HPDE6-E6E7 (cell line): ENCODE data around the gene ANKFN1.
A peak's percentile ranks its signal among the peaks of the same experiment; 100 is the strongest.

Source experiments
- DNase-seq: peaks from one replicate; pipeline ENCODE4 v3.0.0; 2011; ENCODE audit warnings: missing footprints; ENCODE audit errors: extremely low spot score

Gene ANKFN1

GRCh38 chr17:56290101-56290801 lies 137.0 kb downstream of the ANKFN1 start:
- no peak for DNase-seq

- no peak for DNase-seq
Measured at GRCh38 chr17:56290802-56291118, 137.5 kb downstream of the ANKFN1 start.

- no peak for DNase-seq
Measured at GRCh38 chr17:56291226-56291805, 138.0 kb downstream of the ANKFN1 start.

DNA sequence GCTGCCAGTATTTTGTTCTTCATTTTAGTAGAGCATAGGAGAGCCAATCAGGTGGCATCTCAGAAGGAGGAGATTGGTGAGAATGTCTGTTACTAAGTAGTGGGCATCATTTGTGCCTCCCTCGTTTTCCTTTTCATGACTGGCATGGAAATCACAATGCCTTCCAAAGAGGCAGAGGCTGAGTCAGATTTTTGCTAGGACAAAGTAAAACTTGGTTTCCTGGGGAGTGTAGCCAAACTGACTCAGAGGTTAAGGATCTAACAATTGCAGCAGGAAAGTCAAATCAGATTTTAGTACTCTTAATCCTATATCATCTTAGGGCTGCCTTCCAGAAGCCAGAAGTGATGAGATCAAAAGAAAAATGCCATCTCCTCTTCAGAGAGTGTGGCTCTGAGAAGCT lies 138.7 kb downstream of the ANKFN1 start:
- no peak for DNase-seq

DNA sequence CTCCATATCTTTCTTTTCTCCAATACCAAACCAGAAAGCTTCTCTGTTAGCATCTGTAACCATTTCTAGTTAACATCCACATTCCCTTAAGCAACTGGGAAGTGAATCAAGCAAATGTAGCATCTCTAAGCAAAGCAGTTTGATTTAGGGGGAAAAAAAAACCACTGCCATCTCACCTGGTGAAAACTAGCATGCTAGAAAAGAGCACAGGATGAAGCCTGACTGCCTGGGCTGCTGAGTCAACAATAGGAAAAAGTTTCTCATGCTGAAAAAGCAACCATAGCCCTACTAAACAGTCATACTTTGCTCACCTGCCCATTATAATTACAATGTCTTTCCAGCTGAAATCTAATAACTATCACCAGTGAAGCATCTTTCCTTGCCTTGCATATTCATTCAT lies 139.3 kb downstream of the ANKFN1 start:
- DNase-seq = no peak

GRCh38 chr17:56297184-56297583 lies 143.9 kb downstream of the ANKFN1 start:
- DNase-seq = no peak

GRCh38 chr17:56298846-56299245 lies 145.6 kb downstream of the ANKFN1 start:
- no peak for DNase-seq

GRCh38 chr17:56300144-56300543 lies 146.9 kb downstream of the ANKFN1 start:
- no peak for DNase-seq

DNA sequence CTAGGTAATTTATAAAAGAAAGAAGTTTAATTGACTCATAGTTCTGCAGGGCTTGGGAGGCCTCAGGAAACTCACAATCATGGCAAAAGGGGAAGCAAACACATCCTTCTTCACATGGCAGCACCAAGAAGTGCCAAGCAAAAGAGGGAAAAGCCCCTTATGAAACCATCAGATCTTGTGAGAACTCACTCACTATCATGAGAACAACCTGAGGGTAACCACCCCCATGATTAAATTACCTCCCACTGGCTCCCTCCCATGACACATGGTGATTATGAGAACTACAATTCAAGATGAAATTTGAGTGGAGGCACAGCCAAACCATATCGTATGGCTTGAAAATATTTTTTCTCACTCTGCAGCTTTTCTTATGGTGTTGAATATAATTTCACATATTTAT lies 151.7 kb downstream of the ANKFN1 start:
- no peak for DNase-seq

- no peak for DNase-seq
Measured at GRCh38 chr17:56309897-56310296, 156.6 kb downstream of the ANKFN1 start.

- DNase-seq = no peak
Measured at GRCh38 chr17:56310782-56311181, 157.5 kb downstream of the ANKFN1 start.

GRCh38 chr17:56313201-56313600 lies 159.9 kb downstream of the ANKFN1 start:
- DNase-seq = no peak

DNA sequence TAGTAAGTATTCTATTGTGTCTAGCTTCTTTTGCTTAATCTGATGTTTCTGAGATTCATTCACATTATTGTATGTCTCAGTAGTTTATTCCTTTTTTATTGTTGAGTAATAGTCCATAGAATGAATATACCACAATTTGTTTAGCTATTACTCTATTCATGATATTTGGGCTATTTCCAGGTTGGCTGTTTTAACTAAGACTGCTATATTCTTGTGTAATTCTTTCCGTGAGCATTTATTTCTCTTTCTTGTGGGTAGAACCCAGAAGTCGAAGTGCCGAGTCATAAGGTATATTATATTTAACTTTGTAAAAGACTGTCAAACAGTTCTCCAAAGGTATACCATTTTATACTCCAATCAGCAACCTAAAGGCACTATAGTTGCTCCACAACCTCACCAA lies 160.8 kb downstream of the ANKFN1 start:
- DNase-seq = no peak

DNA sequence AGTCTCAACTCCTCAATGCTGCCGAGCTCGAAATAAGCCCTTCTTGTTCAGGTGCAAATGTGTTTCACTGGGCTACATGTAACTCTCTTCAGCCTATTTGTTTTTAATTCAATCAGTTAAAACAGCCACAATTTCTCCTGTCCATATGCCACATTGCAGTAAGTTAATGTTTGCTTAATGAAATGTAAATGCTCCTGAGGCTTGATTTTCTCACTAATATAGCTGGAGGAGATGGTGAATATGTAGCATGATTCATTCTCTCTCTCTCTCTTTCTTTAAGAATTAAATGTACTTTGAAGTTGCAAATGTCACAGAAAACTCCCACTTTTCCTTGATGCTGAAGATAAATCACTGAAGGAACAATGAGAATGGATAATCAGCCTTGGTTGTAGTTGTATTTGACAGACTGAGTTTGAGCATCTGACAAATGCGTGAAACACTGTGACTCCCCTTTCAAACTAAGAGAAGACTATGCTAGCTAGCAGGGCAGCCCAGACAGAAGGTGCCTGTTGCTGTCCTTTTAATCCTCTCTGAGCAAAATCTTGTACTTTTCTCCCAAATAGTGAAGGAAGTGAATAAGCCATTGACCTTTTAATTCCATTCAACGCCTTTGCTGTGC lies 161.8 kb downstream of the ANKFN1 start:
- DNase-seq = no peak

DNA sequence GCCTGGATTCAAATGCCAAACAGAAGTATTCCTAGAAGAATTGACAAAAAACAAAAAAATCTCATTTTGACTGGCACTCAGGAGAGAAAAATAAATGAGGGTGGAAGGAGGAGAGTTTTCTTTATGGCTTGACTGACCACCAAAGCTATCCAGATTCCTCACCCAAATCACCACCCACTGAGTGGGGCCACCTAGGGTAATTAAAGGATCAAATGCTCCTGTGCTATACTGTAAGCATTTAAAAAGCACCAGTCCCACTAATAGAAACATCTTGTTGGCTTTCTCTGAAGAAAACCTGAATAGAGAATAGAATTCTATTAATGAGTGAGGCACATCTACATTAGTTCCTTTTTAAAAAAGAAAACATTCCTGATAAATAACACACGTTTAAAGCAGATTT lies 163.3 kb downstream of the ANKFN1 start:
- DNase-seq = no peak

- no peak for DNase-seq
Measured at GRCh38 chr17:56317351-56318208, 164.3 kb downstream of the ANKFN1 start.

DNA sequence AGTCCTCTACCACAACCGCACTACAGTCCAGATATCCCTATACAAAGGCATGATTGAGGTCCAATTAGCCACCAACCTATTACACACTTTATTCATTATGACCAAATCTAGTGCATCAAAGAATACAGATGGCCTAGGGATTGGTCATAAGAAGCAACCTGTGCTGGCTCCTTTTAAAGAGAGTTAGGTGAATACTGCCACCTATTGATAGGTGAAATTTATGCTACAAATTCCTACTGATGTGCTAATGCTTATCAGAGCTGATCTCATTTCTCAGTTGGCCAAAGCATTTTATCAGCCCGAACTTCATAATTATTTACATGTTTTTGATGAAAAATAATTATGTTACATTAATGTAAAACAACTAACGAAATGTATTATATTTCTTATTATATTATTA lies 166.3 kb downstream of the ANKFN1 start:
- DNase-seq = peak; percentile 27

- no peak for DNase-seq
Measured at GRCh38 chr17:56320443-56320842, 167.2 kb downstream of the ANKFN1 start.

DNA sequence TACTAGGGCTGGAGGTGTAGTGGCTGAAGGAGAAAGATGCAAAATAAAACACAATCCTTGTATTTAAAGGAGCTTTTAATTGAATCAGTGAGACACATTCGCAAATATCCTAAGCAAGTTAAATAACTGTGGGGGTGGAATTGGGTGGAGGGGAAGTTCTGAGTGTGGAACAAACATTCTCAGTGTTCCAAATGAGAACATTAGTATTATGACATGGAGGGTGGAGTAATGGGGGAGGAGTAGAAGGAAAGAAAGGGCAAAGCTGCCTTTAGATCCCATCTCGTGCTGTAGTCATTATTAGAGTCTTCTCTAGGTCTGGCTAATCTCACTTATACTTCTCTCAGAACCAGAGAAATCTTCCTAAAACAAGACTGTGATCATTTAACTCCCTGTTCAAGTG lies 169.7 kb downstream of the ANKFN1 start:
- DNase-seq = no peak

GRCh38 chr17:56324676-56325075 lies 171.4 kb downstream of the ANKFN1 start:
- DNase-seq = no peak

DNA sequence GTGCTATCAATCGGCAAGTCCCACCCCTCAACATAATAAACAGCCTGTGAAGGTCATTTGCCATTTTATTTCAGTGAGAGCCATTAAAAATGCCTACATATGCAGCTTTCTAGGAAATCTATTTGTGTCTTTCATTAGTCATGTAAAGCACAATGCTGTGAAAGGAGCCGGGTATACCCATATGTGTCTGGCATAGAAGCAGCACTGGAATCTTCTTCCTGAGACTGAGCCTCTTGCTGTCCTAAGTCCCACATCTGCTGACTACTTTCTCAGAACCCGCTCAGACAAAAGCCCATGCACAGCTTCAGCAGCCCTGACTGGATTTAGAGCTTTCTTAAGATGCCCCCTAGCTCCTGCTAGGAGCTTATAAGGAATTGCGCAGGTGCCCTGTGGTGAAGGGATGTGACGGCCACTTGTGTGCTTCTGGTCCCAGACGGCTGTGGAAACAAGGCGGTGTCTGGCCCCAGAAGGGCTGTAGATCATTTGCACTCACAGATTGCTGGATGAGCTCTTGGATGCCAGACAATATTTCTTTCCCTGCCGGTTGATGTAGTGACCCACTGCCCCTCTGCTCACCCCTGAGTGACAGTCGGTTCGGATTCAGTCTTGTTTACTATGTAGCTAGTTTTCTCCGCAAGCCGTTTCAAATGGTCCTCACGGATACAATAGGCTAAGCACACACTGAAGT lies 172.2 kb downstream of the ANKFN1 start:
- DNase-seq = no peak

DNA sequence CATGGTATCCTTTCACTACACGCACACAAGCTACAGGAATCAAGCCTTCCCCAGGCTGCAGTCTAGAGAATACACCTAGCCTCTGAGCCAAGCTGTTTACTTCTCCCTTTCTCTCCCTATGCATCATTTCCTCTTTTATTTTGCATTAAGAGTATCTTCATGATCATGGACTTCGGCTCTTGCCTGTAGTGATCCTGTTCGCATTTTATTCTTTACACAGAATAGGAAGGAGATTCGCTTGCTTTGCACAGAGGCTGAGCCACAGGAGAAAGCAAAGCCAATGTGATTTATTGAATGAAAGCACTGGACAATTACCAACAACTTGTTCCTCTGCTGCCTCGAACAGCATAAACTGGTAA lies 172.7 kb downstream of the ANKFN1 start:
- no peak for DNase-seq
